ENCODE results near the gene GREM1. TPM values are rescaled to one million over a fixed set of nuclear protein-coding genes. Genes with fewer than 3 reads are reported as not detected.

GREM1 gene
- polyA plus RNA-seq, 1 of the 3 experiments (the other 2 are of a cell fraction): 23.9 TPM

DNA sequence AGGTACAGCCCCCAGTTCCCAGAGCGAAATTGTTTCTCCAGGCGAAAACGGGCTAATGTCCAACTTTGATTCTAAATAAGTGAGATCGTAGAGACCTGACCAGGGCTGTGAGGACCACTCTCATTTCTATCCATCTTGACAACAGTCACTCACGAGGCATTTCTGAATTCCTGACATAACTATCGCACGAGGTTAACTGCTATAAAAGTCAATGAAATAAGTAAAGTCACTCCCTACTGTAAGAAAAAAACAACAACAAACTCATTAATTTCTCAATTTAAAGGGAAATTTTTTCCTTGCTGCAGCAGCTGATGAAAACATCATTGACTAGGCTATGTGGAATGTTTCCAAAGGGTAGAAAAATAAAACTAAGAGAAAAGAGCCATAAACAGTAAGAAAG lies 69.1 kb downstream of the GREM1 start:
- Histone ChIP-seq H3K9ac (no peak overlapping the region), H2AFZ (ENCODE audit: low read depth) (no peak overlapping the region), H3K36me3 (replicated peaks in 1 of 2; ENCODE audit: control insufficient read depth in 1 of 2, insufficient read depth in 2 of 2, low read length in 1 of 2) (peaks cover 10 to 70% of the 10 kb centered on the region in 2 experiments), H4K20me1 (ENCODE audit: insufficient read depth) (no peaks in the 10 kb centered on the region), H3K4me1 (ENCODE audit: control insufficient read depth in 1 of 2, insufficient read depth in 2 of 2, low read depth in 1 of 2, low read length in 1 of 2) (peaks cover 0 to 3% of the 10 kb centered on the region in 2 experiments; a peak in 2 of 4 replicates), H3K27me3 (ENCODE audit: insufficient read depth) (no peaks in the 10 kb centered on the region), H3K4me3 (ENCODE audit: low read depth in 2 of 2, low read length in 1 of 2) (no peak overlapping the region), H3K9me3 (no peaks in the 10 kb centered on the region), H3F3A (replicated peaks; ENCODE audit: insufficient read depth) (peaks cover 27% of the 10 kb centered on the region), H3K79me2 (ENCODE audit: insufficient read depth) (no peaks in the 10 kb centered on the region), H3K27ac (ENCODE audit: low read depth in 2 of 2, low read length in 1 of 2) (peak overlapping the region in 1 of 2 experiments; percentile 15; a peak in 2 of 4 replicates), H3K9me2 (no peaks in the 10 kb centered on the region), H3K4me2 (no peak overlapping the region)
- ChIA-PET POLR2A (no interaction called here), CTCF (interaction anchor here (1.2 to 1.6 kb wide), 3 partner anchors 57 to 125 kb away, joined by 4 to 5 read pairs (median 5); no protein-coding TSS in a partner anchor)
- 94% methylated on average over 7 of the region's 7 CpGs for WGBS (ENCODE audit: low lambda C conversion rate)
- TF ChIP-seq YY1 (IDR thresholded peaks at IDR 0.05; ENCODE audit: low read depth) (no peak), MEF2A (IDR thresholded peaks at IDR 0.05; ENCODE audit: borderline replicate concordance, low read depth) (no peak), RAD21 (IDR thresholded peaks at IDR 0.05; ENCODE audit: low read length) (no peak), FOSL2 (IDR thresholded peaks at IDR 0.05; ENCODE audit: borderline replicate concordance, low read depth) (no peak), RFX5 (IDR thresholded peaks at IDR 0.05; ENCODE audit: low read length) (no peak)
- TF ChIP-seq, protein P1, sequence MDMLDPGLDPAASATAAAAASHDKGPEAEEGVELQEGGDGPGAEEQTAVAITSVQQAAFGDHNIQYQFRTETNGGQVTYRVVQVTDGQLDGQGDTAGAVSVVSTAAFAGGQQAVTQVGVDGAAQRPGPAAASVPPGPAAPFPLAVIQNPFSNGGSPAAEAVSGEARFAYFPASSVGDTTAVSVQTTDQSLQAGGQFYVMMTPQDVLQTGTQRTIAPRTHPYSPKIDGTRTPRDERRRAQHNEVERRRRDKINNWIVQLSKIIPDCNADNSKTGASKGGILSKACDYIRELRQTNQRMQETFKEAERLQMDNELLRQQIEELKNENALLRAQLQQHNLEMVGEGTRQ (IDR thresholded peaks at IDR 0.05; ENCODE audit: borderline replicate concordance, low read depth, low read length): no peak
- TF ChIP-seq, protein P2, sequence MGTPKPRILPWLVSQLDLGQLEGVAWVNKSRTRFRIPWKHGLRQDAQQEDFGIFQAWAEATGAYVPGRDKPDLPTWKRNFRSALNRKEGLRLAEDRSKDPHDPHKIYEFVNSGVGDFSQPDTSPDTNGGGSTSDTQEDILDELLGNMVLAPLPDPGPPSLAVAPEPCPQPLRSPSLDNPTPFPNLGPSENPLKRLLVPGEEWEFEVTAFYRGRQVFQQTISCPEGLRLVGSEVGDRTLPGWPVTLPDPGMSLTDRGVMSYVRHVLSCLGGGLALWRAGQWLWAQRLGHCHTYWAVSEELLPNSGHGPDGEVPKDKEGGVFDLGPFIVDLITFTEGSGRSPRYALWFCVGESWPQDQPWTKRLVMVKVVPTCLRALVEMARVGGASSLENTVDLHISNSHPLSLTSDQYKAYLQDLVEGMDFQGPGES (IDR thresholded peaks at IDR 0.05; ENCODE audit: low read depth, low read length): no peak
- TF ChIP-seq, protein P3, sequence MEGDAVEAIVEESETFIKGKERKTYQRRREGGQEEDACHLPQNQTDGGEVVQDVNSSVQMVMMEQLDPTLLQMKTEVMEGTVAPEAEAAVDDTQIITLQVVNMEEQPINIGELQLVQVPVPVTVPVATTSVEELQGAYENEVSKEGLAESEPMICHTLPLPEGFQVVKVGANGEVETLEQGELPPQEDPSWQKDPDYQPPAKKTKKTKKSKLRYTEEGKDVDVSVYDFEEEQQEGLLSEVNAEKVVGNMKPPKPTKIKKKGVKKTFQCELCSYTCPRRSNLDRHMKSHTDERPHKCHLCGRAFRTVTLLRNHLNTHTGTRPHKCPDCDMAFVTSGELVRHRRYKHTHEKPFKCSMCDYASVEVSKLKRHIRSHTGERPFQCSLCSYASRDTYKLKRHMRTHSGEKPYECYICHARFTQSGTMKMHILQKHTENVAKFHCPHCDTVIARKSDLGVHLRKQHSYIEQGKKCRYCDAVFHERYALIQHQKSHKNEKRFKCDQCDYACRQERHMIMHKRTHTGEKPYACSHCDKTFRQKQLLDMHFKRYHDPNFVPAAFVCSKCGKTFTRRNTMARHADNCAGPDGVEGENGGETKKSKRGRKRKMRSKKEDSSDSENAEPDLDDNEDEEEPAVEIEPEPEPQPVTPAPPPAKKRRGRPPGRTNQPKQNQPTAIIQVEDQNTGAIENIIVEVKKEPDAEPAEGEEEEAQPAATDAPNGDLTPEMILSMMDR (IDR thresholded peaks at IDR 0.05): no peak
- TF ChIP-seq, protein P4, sequence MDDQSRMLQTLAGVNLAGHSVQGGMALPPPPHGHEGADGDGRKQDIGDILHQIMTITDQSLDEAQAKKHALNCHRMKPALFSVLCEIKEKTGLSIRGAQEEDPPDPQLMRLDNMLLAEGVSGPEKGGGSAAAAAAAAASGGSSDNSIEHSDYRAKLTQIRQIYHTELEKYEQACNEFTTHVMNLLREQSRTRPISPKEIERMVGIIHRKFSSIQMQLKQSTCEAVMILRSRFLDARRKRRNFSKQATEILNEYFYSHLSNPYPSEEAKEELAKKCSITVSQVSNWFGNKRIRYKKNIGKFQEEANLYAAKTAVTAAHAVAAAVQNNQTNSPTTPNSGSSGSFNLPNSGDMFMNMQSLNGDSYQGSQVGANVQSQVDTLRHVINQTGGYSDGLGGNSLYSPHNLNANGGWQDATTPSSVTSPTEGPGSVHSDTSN (IDR thresholded peaks at IDR 0.05): no peak
- DNase-seq: no peak

DNA sequence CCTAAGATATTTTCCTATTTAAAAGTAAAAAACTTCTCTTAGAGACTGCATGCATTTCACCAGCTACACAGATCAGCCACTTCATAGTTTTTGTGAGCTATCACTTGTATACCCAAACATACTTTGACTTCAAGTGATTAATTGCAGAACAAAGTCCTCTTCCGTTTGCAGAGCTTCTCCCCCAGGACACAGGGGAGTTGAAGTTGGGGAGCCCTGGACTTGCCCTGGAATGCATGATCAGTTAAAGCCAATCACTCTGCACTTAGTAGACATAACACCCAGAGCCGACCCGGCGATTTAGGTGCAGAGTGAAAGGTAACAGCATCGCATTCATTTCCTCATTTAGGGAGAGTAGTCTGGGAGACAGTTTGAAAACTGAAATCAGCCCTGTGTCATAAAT lies 70.1 kb downstream of the GREM1 start:
- H4K20me1 ChIP-seq (ENCODE audit: insufficient read depth): no peaks in the 10 kb centered on the region
- H3K4me1 ChIP-seq (ENCODE audit: control insufficient read depth in 1 of 2, insufficient read depth in 2 of 2, low read depth in 1 of 2, low read length in 1 of 2): peaks cover 0 to 3% of the 10 kb centered on the region in 2 experiments; a peak in 2 of 4 replicates
- CTCF ChIA-PET: interaction anchor here (1.6 kb wide), 1 partner anchor 56 kb away, joined by 5 read pairs; no protein-coding TSS in a partner anchor
- DNase-seq: no peak
- H3K4me2 ChIP-seq: no peak overlapping the region
- H3K9ac ChIP-seq: no peak overlapping the region
- H3K9me3 ChIP-seq: no peaks in the 10 kb centered on the region
- POLR2A ChIA-PET: no interaction called here
- no peaks in the 10 kb centered on the region for H3K9me2 ChIP-seq
- no peak overlapping the region for H3K4me3 ChIP-seq (ENCODE audit: low read depth in 2 of 2, low read length in 1 of 2)
- WGBS (ENCODE audit: low lambda C conversion rate): 98% methylated on average over 5 of the region's 5 CpGs
- no peak overlapping the region for H2AFZ ChIP-seq (ENCODE audit: low read depth)
- peaks cover 27% of the 10 kb centered on the region for H3F3A ChIP-seq (replicated peaks; ENCODE audit: insufficient read depth)
- H3K36me3 ChIP-seq (replicated peaks in 1 of 2; ENCODE audit: control insufficient read depth in 1 of 2, insufficient read depth in 2 of 2, low read length in 1 of 2): peaks cover 13 to 67% of the 10 kb centered on the region in 2 experiments
- H3K27ac ChIP-seq (ENCODE audit: low read depth in 2 of 2, low read length in 1 of 2): no peak overlapping the region
- no peaks in the 10 kb centered on the region for H3K79me2 ChIP-seq (ENCODE audit: insufficient read depth)
- no peaks in the 10 kb centered on the region for H3K27me3 ChIP-seq (ENCODE audit: insufficient read depth)
- TF ChIP-seq, protein P4 (IDR thresholded peaks at IDR 0.05): no peak
- no peak for TF ChIP-seq TCF12 (IDR thresholded peaks at IDR 0.05)
- no peak for TF ChIP-seq FOXJ3 (CRISPR knock-in tag; IDR thresholded peaks at IDR 0.05)
- no peak for TF ChIP-seq NRF1 (IDR thresholded peaks at IDR 0.05; ENCODE audit: low read depth, low read length)
- TF ChIP-seq RCOR1 (IDR thresholded peaks at IDR 0.05; ENCODE audit: low read length): no peak
- no peak for TF ChIP-seq SIN3A (IDR thresholded peaks at IDR 0.05; ENCODE audit: borderline replicate concordance, low read depth, low read length)
- no peak for TF ChIP-seq TEAD4 (IDR thresholded peaks at IDR 0.05; ENCODE audit: borderline replicate concordance, insufficient read depth)
- TF ChIP-seq RFX5 (IDR thresholded peaks at IDR 0.05; ENCODE audit: low read length): no peak
- no peak for TF ChIP-seq MEF2A (IDR thresholded peaks at IDR 0.05; ENCODE audit: borderline replicate concordance, low read depth)
- TF ChIP-seq, protein P3 (IDR thresholded peaks at IDR 0.05): no peak
- TF ChIP-seq TAF1 (IDR thresholded peaks at IDR 0.05; ENCODE audit: borderline replicate concordance, low read depth, low read length): no peak
- TF ChIP-seq JUND (IDR thresholded peaks at IDR 0.05): no peak

Data from SK-N-SH (cell line).